ENCODE measurements around the gene SURF1. TPM values are rescaled to one million over a fixed set of nuclear protein-coding genes. Genes with fewer than 3 reads are reported as not detected.
"Not testable (repeated sequence)": the region's sequence is repeated elsewhere in the genome, so short reads cannot be mapped to it uniquely, and the experiment has no call there.

The SURF1 gene
- total RNA-seq, 1 experiment from 2014 or later = 47.9 TPM

DNA sequence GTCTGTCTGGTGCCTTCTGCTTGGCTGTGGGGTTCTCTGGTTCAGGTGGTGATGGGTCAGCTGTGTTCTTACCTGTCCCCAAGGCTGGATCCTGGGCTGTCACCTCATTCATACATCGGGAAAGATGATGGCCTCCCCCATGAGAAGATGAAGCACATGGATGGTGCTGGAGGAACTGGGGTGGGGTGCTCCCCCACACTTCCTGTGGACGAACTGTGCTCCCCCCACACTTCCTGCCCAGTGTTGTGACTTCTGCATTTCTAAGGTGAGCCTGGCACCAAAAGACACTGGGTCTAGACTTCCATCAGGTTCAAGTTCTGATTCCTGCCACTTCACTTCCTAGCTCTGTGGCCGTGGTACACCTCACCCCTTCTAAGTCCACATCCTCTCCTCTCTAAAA, 16.0 kb downstream of the SURF1 start:
- Mint-ChIP-seq H3K4me1 (ENCODE audit: low read depth, unreplicated experiment) (no peaks in the 10 kb centered on the region), H3K27me3 (ENCODE audit: unreplicated experiment) (no peaks in the 10 kb centered on the region), H3K4me3 (ENCODE audit: low read depth, unreplicated experiment) (no peak overlapping the region), H3K9me3 (ENCODE audit: low read depth, unreplicated experiment) (no peaks in the 10 kb centered on the region), H3K36me3 (ENCODE audit: insufficient read depth, unreplicated experiment) (peaks cover 27% of the 10 kb centered on the region), H3K27ac (ENCODE audit: unreplicated experiment) (no peak overlapping the region)
- CTCF ChIA-PET = no interaction called here
- intact Hi-C loops (cut with micrococcal nuclease; ENCODE audit: unreplicated experiment) = loop anchor here (10.0 kb wide), 1 partner anchor 65 kb away; no protein-coding TSS in a partner anchor
- no peak for DNase-seq
- no TSS peak for BruUV-seq (replicated peaks)
- TF ChIP-seq, protein P1, sequence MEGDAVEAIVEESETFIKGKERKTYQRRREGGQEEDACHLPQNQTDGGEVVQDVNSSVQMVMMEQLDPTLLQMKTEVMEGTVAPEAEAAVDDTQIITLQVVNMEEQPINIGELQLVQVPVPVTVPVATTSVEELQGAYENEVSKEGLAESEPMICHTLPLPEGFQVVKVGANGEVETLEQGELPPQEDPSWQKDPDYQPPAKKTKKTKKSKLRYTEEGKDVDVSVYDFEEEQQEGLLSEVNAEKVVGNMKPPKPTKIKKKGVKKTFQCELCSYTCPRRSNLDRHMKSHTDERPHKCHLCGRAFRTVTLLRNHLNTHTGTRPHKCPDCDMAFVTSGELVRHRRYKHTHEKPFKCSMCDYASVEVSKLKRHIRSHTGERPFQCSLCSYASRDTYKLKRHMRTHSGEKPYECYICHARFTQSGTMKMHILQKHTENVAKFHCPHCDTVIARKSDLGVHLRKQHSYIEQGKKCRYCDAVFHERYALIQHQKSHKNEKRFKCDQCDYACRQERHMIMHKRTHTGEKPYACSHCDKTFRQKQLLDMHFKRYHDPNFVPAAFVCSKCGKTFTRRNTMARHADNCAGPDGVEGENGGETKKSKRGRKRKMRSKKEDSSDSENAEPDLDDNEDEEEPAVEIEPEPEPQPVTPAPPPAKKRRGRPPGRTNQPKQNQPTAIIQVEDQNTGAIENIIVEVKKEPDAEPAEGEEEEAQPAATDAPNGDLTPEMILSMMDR (IDR thresholded peaks at IDR 0.05; ENCODE audit: unreplicated experiment) = no peak

DNA sequence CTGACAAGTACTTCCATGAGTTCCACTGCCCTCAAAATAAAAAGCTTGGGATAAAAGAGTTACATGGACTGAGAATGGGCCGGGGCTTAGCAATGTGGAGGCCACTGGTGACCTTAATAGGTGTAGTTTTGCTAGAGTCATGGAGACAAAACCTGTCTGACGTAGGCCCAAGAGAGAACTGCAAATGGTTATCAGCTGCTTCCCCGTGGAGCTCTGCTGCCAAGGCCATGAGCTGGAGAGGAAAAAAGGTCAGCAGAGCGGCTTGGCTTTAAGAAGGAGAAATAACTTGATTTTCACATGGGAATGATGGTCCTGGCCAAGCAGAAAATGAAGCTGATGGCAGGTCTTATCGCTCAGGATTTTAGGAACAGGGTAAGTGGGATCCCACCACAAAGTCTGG, 16.6 kb downstream of the SURF1 start:
- Mint-ChIP-seq H3K9me3 (ENCODE audit: low read depth, unreplicated experiment) (no peaks in the 10 kb centered on the region), H3K4me3 (ENCODE audit: low read depth, unreplicated experiment) (no peak overlapping the region), H3K27me3 (ENCODE audit: unreplicated experiment) (no peaks in the 10 kb centered on the region), H3K4me1 (ENCODE audit: low read depth, unreplicated experiment) (peaks cover 2% of the 10 kb centered on the region), H3K36me3 (ENCODE audit: insufficient read depth, unreplicated experiment) (peaks cover 32% of the 10 kb centered on the region), H3K27ac (ENCODE audit: unreplicated experiment) (no peak overlapping the region)
- CTCF ChIA-PET = no interaction called here
- intact Hi-C loops (cut with micrococcal nuclease; ENCODE audit: unreplicated experiment) = loop anchor here (10.0 kb wide), 1 partner anchor 65 kb away; no protein-coding TSS in a partner anchor
- DNase-seq = no peak
- no TSS peak for BruUV-seq (replicated peaks)
- TF ChIP-seq, protein P1 (IDR thresholded peaks at IDR 0.05; ENCODE audit: unreplicated experiment) = no peak

- Mint-ChIP-seq H3K9me3 (ENCODE audit: low read depth, unreplicated experiment) (no peaks in the 10 kb centered on the region), H3K4me1 (ENCODE audit: low read depth, unreplicated experiment) (peaks cover 13% of the 10 kb centered on the region), H3K36me3 (ENCODE audit: insufficient read depth, unreplicated experiment) (peaks cover 45% of the 10 kb centered on the region), H3K4me3 (ENCODE audit: low read depth, unreplicated experiment) (peak within 1 kb of the TSS; percentile 90), H3K27me3 (ENCODE audit: unreplicated experiment) (no peaks in the 10 kb centered on the region), H3K27ac (ENCODE audit: unreplicated experiment) (peak within 1 kb of the TSS; percentile 80)
- CTCF ChIA-PET = interaction anchor here (0.6 to 0.7 kb wide), 2 partner anchors 67 to 124 kb away, joined by 3 to 4 read pairs; partner anchors contain the start of gene CACFD1
- intact Hi-C loops (cut with micrococcal nuclease; ENCODE audit: unreplicated experiment) = no loop called here
- peak; percentile 89 for DNase-seq
- no TSS peak for BruUV-seq (replicated peaks)
- TF ChIP-seq, protein P1 (IDR thresholded peaks at IDR 0.05; ENCODE audit: unreplicated experiment) = no peak
Measured at GRCh38 chr9:133335924-133336811, 20.1 kb downstream of the SURF1 start, which contains the start of gene SURF6. SURF6 (minus strand) TSS chr9:133336188; CDS start chr9:133336132, 56 bp downstream.

GRCh38 chr9:133334888-133335287, 21.4 kb downstream of the SURF1 start:
- Mint-ChIP-seq H3K4me3 (ENCODE audit: low read depth, unreplicated experiment) (peak overlapping the region; percentile 90), H3K27ac (ENCODE audit: unreplicated experiment) (peak overlapping the region; percentile 80), H3K36me3 (ENCODE audit: insufficient read depth, unreplicated experiment) (peaks cover 52% of the 10 kb centered on the region), H3K4me1 (ENCODE audit: low read depth, unreplicated experiment) (peaks cover 20% of the 10 kb centered on the region)
- H3K27me3 Mint-ChIP-seq (ENCODE audit: unreplicated experiment); intact Hi-C loops (cut with micrococcal nuclease; ENCODE audit: unreplicated experiment); DNase-seq; BruUV-seq (replicated peaks); H3K9me3 Mint-ChIP-seq (ENCODE audit: low read depth, unreplicated experiment): not testable (repeated sequence)
- CTCF ChIA-PET = interaction anchor here (0.5 to 1.3 kb wide), 2 partner anchors 92 to 147 kb away, joined by 4 read pairs; no protein-coding TSS in a partner anchor

All from Calu3 (cell line).